PC-9 (cell line): ENCODE results near the gene UTP25. TPM values are rescaled to one million over a fixed set of nuclear protein-coding genes. Genes with fewer than 3 reads are reported as not detected.

ENCODE experiments used
- BruUV-seq: library from RNA; stranded (reverse); fragments of 400-500 nt; replicated peaks from 2 replicates; lab custom pipeline; 2021; lab: Mats Ljungman, UMichigan
- CTCF ChIA-PET: fragments of 300-600 bp; sonication (Branson Sonifier 250); formaldehyde crosslinking; loops from one replicate; lab custom pipeline; 2022; ENCODE audit warnings: antibody characterized with exemption; lab: Charles Lee
- POLR2A ChIA-PET: fragments of 300-600 bp; sonication (Branson Sonifier 250); formaldehyde crosslinking; loops from one replicate; lab custom pipeline; 2022; ENCODE audit warnings: antibody characterized with exemption; ENCODE audit not compliant: unreplicated experiment; lab: Charles Lee
- DNase-seq, 2 experiments: peaks; one replicate each; pipeline versions ENCODE4 v3.0.0 to v3.0.0-alpha.2; 2015 to 2022; ENCODE audit warnings: mixed read lengths in 1 of 2
- H2AFZ ChIP-seq: fragments of 200-600 bp; sonication (generic); 2 replicates; pipeline ENCODE4 v1.8.1; 2017; ENCODE audit warnings: antibody characterized with exemption
- H3F3A ChIP-seq: fragments of 200-600 bp; sonication (generic); 2 replicates; pipeline ENCODE4 v1.8.1; 2017; ENCODE audit warnings: antibody characterized with exemption, mild to moderate bottlenecking, low read depth; ENCODE audit not compliant: insufficient read depth
- H3K27ac ChIP-seq: fragments of 200-600 bp; sonication (generic); 2 replicates; pipeline ENCODE4 v1.6.1; 2016; ENCODE audit warnings: mixed run types
- H3K27me3 ChIP-seq: fragments of 200-600 bp; sonication (generic); 2 replicates; pipeline ENCODE4 v1.6.1; 2016; ENCODE audit warnings: low read depth, mixed run types; ENCODE audit not compliant: insufficient read depth
- H3K36me3 ChIP-seq: fragments of 200-600 bp; sonication (generic); 2 replicates; pipeline ENCODE4 v1.6.1; 2016; ENCODE audit warnings: low read depth, mixed run types
- H3K4me1 ChIP-seq: fragments of 200-600 bp; sonication (generic); replicated peaks from 2 replicates; pipeline ENCODE4 v1.6.1; 2016; ENCODE audit warnings: mixed run types; ENCODE audit not compliant: insufficient read depth
- H3K4me2 ChIP-seq: fragments of 200-600 bp; sonication (generic); 2 replicates; pipeline ENCODE4 v1.6.1; 2017; ENCODE audit warnings: mixed run types
- H3K4me3 ChIP-seq: fragments of 200-600 bp; sonication (generic); 2 replicates; pipeline ENCODE4 v1.6.1; 2016; ENCODE audit warnings: mixed run types
- H3K79me2 ChIP-seq: fragments of 200-600 bp; sonication (generic); 2 replicates; pipeline ENCODE4 v1.6.1; 2017; ENCODE audit warnings: low read depth, mixed run types
- H3K9me2 ChIP-seq: fragments of 200-600 bp; sonication (generic); 2 replicates; pipeline ENCODE4 v1.8.1; 2017; ENCODE audit warnings: mild to moderate bottlenecking; ENCODE audit not compliant: insufficient read depth
- H3K9me3 ChIP-seq: fragments of 200-600 bp; sonication (generic); 2 replicates; pipeline ENCODE4 v1.8.1; 2016; ENCODE audit warnings: low read depth; ENCODE audit not compliant: insufficient read depth
- H4K20me1 ChIP-seq: fragments of 200-600 bp; sonication (generic); 2 replicates; pipeline ENCODE4 v1.8.1; 2017; ENCODE audit not compliant: insufficient read depth
- EZH2 ChIP-seq: fragments of 200-600 bp; sonication (generic); IDR thresholded peaks from 2 replicates; pipeline ENCODE4 v1.8.0; 2017; ENCODE audit warnings: antibody characterized with exemption, low read depth
- intact Hi-C: fragments of 100-400 bp; cut with micrococcal nuclease; formaldehyde crosslinking; loops from one replicate; pipeline ENCODE4 v1.10.0; 2022; ENCODE audit not compliant: unreplicated experiment
- total RNA-seq: library from RNA; stranded (reverse); gene quantifications from 2 replicates; pipeline ENCODE4 v1.2.3, GENCODE V29; 2021
- TF ChIP-seq, protein P1 (sequence below): fragments of 200-600 bp; sonication (generic); conservative IDR thresholded peaks from 2 replicates; pipeline ENCODE4 v1.6.1; 2017; ENCODE audit warnings: mixed run types, antibody characterized with exemption, mild to moderate bottlenecking, moderate library complexity

The UTP25 gene
- total RNA-seq, 1 experiment from 2014 or later: 9.3 TPM

DNA sequence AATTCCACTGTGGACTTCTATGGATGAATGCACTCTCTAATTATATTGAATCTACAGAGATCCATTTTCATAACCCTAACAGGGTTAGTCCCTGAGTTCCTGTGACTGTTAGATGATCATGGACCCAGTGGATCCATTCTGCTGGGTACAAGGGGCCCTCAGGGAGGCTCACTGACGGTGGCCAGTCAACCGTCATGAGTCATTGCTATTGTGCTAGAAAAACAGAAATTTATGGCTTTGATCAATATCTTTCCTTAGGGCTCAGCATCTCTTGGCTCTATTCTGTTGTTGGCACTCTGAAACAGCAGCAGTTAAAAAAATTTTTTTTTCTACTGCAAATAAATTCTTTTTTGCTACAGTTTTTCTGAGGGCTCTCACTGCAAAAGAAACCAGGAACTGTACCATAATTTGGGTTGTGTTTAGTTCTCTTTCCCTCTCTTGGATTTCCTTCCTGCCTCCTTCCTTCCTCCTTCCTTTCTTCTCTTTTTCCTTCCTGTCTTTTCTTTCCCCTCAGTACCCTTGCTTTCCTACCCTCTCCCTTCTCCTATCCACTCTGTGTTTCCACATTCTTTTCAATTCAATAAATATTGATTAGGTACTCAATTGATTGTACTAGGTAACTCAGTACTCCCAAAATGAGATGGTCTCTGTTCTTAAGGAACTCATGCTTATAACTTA, 49.5 kb downstream of the UTP25 start:
- no peak overlapping the region for H3K4me2 ChIP-seq
- H3K4me3 ChIP-seq: no peak overlapping the region
- POLR2A ChIA-PET: no interaction called here
- no peaks in the 10 kb centered on the region for H3K9me2 ChIP-seq
- no TSS peak for BruUV-seq
- no peaks in the 10 kb centered on the region for H3K27me3 ChIP-seq
- H4K20me1 ChIP-seq: no peaks in the 10 kb centered on the region
- no peak overlapping the region for H2AFZ ChIP-seq
- no peaks in the 10 kb centered on the region for H3K36me3 ChIP-seq
- H3K27ac ChIP-seq: no peak overlapping the region
- peaks cover 21% of the 10 kb centered on the region for H3K4me1 ChIP-seq
- H3K9me3 ChIP-seq: no peaks in the 10 kb centered on the region
- intact Hi-C loops: no loop called here
- H3K79me2 ChIP-seq: no peaks in the 10 kb centered on the region
- TF ChIP-seq EZH2: no peak
- TF ChIP-seq, protein P1, sequence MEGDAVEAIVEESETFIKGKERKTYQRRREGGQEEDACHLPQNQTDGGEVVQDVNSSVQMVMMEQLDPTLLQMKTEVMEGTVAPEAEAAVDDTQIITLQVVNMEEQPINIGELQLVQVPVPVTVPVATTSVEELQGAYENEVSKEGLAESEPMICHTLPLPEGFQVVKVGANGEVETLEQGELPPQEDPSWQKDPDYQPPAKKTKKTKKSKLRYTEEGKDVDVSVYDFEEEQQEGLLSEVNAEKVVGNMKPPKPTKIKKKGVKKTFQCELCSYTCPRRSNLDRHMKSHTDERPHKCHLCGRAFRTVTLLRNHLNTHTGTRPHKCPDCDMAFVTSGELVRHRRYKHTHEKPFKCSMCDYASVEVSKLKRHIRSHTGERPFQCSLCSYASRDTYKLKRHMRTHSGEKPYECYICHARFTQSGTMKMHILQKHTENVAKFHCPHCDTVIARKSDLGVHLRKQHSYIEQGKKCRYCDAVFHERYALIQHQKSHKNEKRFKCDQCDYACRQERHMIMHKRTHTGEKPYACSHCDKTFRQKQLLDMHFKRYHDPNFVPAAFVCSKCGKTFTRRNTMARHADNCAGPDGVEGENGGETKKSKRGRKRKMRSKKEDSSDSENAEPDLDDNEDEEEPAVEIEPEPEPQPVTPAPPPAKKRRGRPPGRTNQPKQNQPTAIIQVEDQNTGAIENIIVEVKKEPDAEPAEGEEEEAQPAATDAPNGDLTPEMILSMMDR: no peak
- CTCF ChIA-PET: no interaction called here
- peaks cover 17% of the 10 kb centered on the region; the same call in 1 of the 2 replicates for H3F3A ChIP-seq
- DNase-seq: no peak

DNA sequence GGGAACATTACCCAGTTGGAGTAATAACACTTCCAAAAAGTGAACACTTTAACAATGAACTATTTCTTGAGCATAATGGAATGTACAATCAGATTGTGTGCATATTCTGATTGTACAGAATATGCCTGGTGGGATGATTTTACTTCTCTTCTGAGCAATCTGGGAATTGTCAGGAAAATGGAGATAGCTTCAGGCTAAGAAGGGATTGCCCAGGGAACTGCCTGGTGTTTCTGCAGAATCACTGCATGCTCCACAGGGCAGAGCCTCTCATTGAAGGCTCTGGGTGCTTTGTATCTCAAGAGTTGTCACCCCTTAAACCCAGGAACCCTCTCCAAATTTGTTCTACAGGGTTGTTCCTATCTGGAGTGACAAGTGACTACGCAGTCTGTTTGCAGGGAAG, 51.2 kb downstream of the UTP25 start:
- H3K27me3 ChIP-seq: no peaks in the 10 kb centered on the region
- H2AFZ ChIP-seq: no peak overlapping the region
- peaks cover 6% of the 10 kb centered on the region for H3K4me1 ChIP-seq
- H3K9me2 ChIP-seq: no peaks in the 10 kb centered on the region
- no peak overlapping the region for H3K4me3 ChIP-seq
- no peak for TF ChIP-seq EZH2
- TF ChIP-seq, protein P1: no peak
- ChIA-PET CTCF (interaction anchor here (0.7 kb wide), 1 partner anchor 71 kb away, joined by 5 read pairs; no protein-coding TSS in a partner anchor), POLR2A (interaction anchor here (0.6 kb wide), 1 partner anchor 17 kb away, joined by 8 read pairs; no protein-coding TSS in a partner anchor)
- H3K27ac ChIP-seq: no peak overlapping the region
- intact Hi-C loops: no loop called here
- no peaks in the 10 kb centered on the region for H3K79me2 ChIP-seq
- H4K20me1 ChIP-seq: no peaks in the 10 kb centered on the region
- DNase-seq: no peak
- H3K36me3 ChIP-seq: no peaks in the 10 kb centered on the region
- H3K4me2 ChIP-seq: no peak overlapping the region
- 0 out of 2 replicates have a peak, but pooled peaks cover under 1% of the 10 kb centered on the region for H3F3A ChIP-seq
- no TSS peak for BruUV-seq
- no peaks in the 10 kb centered on the region for H3K9me3 ChIP-seq

DNA sequence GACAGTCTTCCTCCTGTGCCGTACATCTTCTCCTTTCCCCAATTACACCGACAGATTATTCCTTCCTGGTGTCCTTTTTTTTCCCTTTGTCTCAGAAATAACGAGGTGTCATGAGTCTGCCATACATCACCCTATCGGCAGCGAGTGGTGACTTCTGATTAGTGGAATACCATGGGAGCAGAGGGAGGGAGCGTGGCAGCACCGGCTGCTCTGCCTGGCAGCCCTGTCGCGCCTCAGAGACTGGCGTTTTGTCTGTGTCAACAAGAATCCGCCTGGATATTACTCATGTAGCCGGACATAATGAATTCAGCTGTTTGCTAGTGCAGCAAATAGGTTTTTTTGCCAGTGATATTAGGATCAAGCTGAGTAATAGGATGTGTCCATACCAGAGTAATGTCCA, 51.8 kb downstream of the UTP25 start:
- Histone ChIP-seq H3K79me2 (no peaks in the 10 kb centered on the region), H3K4me1 (peaks cover 8% of the 10 kb centered on the region; the same call in 1 of the 2 replicates), H2AFZ (no peak overlapping the region), H3K4me3 (no peak overlapping the region), H3K9me2 (no peaks in the 10 kb centered on the region), H4K20me1 (no peaks in the 10 kb centered on the region), H3K9me3 (no peaks in the 10 kb centered on the region), H3K27ac (no peak overlapping the region), H3K4me2 (no peak overlapping the region), H3F3A (no peaks in the 10 kb centered on the region), H3K27me3 (no peaks in the 10 kb centered on the region), H3K36me3 (no peaks in the 10 kb centered on the region)
- CTCF ChIA-PET: interaction anchor here (0.7 kb wide), 1 partner anchor 72 kb away, joined by 5 read pairs; no protein-coding TSS in a partner anchor
- peak in 1 of 2 experiments; percentile 58 for DNase-seq
- intact Hi-C loops: no loop called here
- TF ChIP-seq EZH2: no peak
- TF ChIP-seq, protein P1: no peak
- BruUV-seq: no TSS peak
- POLR2A ChIA-PET: interaction anchor here (0.6 kb wide), 2 partner anchors 16 to 32 kb away, joined by 3 to 8 read pairs; no protein-coding TSS in a partner anchor
